Osteoblast (primary cell): Measurements from ENCODE around the gene ABO. TPM values are rescaled to one million over a fixed set of nuclear protein-coding genes. Genes with fewer than 3 reads are reported as not detected.
"Not testable (repeated sequence)": the region's sequence is repeated elsewhere in the genome, so short reads cannot be mapped to it uniquely, and the experiment has no call there.

Experiments
- DNase-seq: peaks from one replicate; pipeline ENCODE4 v3.0.0; 2011; ENCODE audit warnings: low spot score, mixed read lengths; ENCODE audit not compliant: insufficient read length; ENCODE audit errors: missing footprints
- H2AFZ ChIP-seq: 2 replicates; pipeline ENCODE4 v1.6.0; 2011; ENCODE audit warnings: mild to moderate bottlenecking, low read length
- H3K27ac ChIP-seq: 2 replicates; pipeline ENCODE4 v1.5.1; 2011; ENCODE audit warnings: mild to moderate bottlenecking, low read depth, low read length, moderate library complexity
- H3K27me3 ChIP-seq: 2 replicates; pipeline ENCODE4 v1.6.0; 2012; ENCODE audit warnings: mild to moderate bottlenecking, control low read depth, inconsistent platforms, low read length, moderate library complexity; ENCODE audit not compliant: insufficient read depth
- H3K36me3 ChIP-seq: 2 replicates; pipeline ENCODE4 v1.5.1; 2011; ENCODE audit warnings: mild to moderate bottlenecking, low read length, control low read depth, moderate library complexity; ENCODE audit not compliant: insufficient read depth
- H3K4me1 ChIP-seq: 2 replicates; pipeline ENCODE4 v1.5.1; 2011; ENCODE audit warnings: mild to moderate bottlenecking, low read length, control low read depth, moderate library complexity; ENCODE audit not compliant: insufficient read depth
- H3K4me2 ChIP-seq: 2 replicates; pipeline ENCODE4 v1.6.0; 2011; ENCODE audit warnings: mild to moderate bottlenecking, low read length; ENCODE audit not compliant: insufficient read depth
- H3K4me3 ChIP-seq: fragments of 200-600 bp; sonication (generic); 3 replicates; pipeline ENCODE4 v1.5.1; 2012; ENCODE audit warnings: mild to moderate bottlenecking, low read length, inconsistent platforms; ENCODE audit not compliant: insufficient read depth
- H3K79me2 ChIP-seq: 2 replicates; pipeline ENCODE4 v1.6.0; 2012; ENCODE audit warnings: mild to moderate bottlenecking, low read length, control low read depth, inconsistent platforms; ENCODE audit not compliant: insufficient read depth
- H3K9me3 ChIP-seq: 2 replicates; pipeline ENCODE4 v1.5.1; 2011; ENCODE audit warnings: low read depth, low read length, control low read depth
- H4K20me1 ChIP-seq: 2 replicates; pipeline ENCODE4 v1.6.0; 2012; ENCODE audit warnings: mild to moderate bottlenecking, low read length, control low read depth; ENCODE audit not compliant: insufficient read depth
- CTCF ChIP-seq: IDR thresholded peaks from 2 replicates; pipeline ENCODE4 v1.5.1; 2011; ENCODE audit warnings: mild to moderate bottlenecking, low read depth, low read length, moderate library complexity; ENCODE audit errors: extremely low read depth
- total RNA-seq: library from RNA; depleted of rRNA; stranded (reverse); fragments of >200 nt; gene quantifications from 2 replicates; pipeline ENCODE4 v1.2.3, GENCODE V29; 2012

The ABO gene
- total RNA-seq, 1 donor: not detected

GRCh38 chr9:133321411-133321935, 46.5 kb upstream of the ABO start:
- no peak overlapping the region for H3K27ac ChIP-seq
- H3K9me3 ChIP-seq: no peaks in the 10 kb centered on the region
- H4K20me1 ChIP-seq: no peaks in the 10 kb centered on the region
- H3K79me2 ChIP-seq: no peaks in the 10 kb centered on the region
- no peaks in the 10 kb centered on the region for H3K36me3 ChIP-seq
- H3K4me2 ChIP-seq: no peak overlapping the region
- H2AFZ ChIP-seq: no peak overlapping the region
- H3K27me3 ChIP-seq: peaks cover 4% of the 10 kb centered on the region
- no peak overlapping the region for H3K4me3 ChIP-seq
- no peaks in the 10 kb centered on the region for H3K4me1 ChIP-seq
- TF ChIP-seq CTCF: no peak
- DNase-seq: no peak

- H3K36me3 ChIP-seq: no peaks in the 10 kb centered on the region
- no peak overlapping the region for H3K4me2 ChIP-seq
- no peaks in the 10 kb centered on the region for H3K9me3 ChIP-seq
- no peak overlapping the region for H3K27ac ChIP-seq
- H3K79me2 ChIP-seq: no peaks in the 10 kb centered on the region
- no peak overlapping the region for H3K4me3 ChIP-seq
- no peak for DNase-seq
- H3K4me1 ChIP-seq: no peaks in the 10 kb centered on the region
- H2AFZ ChIP-seq: no peak overlapping the region
- H3K27me3 ChIP-seq: peaks cover 4% of the 10 kb centered on the region
- no peak for TF ChIP-seq CTCF
- H4K20me1 ChIP-seq: no peaks in the 10 kb centered on the region
Observed at GRCh38 chr9:133320421-133320881, 45.5 kb upstream of the ABO start.

- DNase-seq, H3K27ac ChIP-seq, H4K20me1 ChIP-seq, H3K4me3 ChIP-seq, H3K4me1 ChIP-seq, H3K9me3 ChIP-seq, H3K79me2 ChIP-seq, H3K27me3 ChIP-seq, H2AFZ ChIP-seq, H3K36me3 ChIP-seq, H3K4me2 ChIP-seq: not testable (repeated sequence)
Observed at GRCh38 chr9:133317551-133317950, 42.5 kb upstream of the ABO start.

GRCh38 chr9:133315997-133316396, 41.0 kb upstream of the ABO start:
- Histone ChIP-seq H3K4me3 (no peak overlapping the region), H3K4me1 (no peaks in the 10 kb centered on the region), H3K27me3 (no peaks in the 10 kb centered on the region), H3K36me3 (no peaks in the 10 kb centered on the region), H3K9me3 (no peaks in the 10 kb centered on the region), H3K79me2 (no peaks in the 10 kb centered on the region), H4K20me1 (no peaks in the 10 kb centered on the region), H3K4me2 (no peak overlapping the region), H3K27ac (no peak overlapping the region), H2AFZ (no peak overlapping the region)
- no peak for TF ChIP-seq CTCF
- no peak for DNase-seq
